ENCODE results near the gene YTHDC1.
A peak's percentile ranks its signal among the peaks of the same experiment; 100 is the strongest.

The YTHDC1 gene

GRCh38 chr4:68359508-68359907 lies 9.6 kb upstream of the YTHDC1 start:
- Histone ChIP-seq H3K4me1 (ENCODE audit: control insufficient read depth, insufficient read depth, low read length, unreplicated experiment) (peaks cover 10% of the 10 kb centered on the region), H3K27me3 (ENCODE audit: insufficient read depth, low read length) (no peaks in the 10 kb centered on the region), H3K4me3 (ENCODE audit: low read depth, low read length) (no peak overlapping the region), H3K36me3 (ENCODE audit: insufficient read depth, low read length) (no peaks in the 10 kb centered on the region), H3K27ac (ENCODE audit: low read depth, low read length) (no peak overlapping the region), H2AFZ (ENCODE audit: low read length, unreplicated experiment) (peak overlapping the region; percentile 77), H3K79me2 (ENCODE audit: control insufficient read depth, insufficient read depth, low read length, unreplicated experiment) (no peaks in the 10 kb centered on the region)

- no peaks in the 10 kb centered on the region for H3K79me2 ChIP-seq (ENCODE audit: control insufficient read depth, insufficient read depth, low read length, unreplicated experiment)
- peaks cover 10% of the 10 kb centered on the region for H3K4me1 ChIP-seq (ENCODE audit: control insufficient read depth, insufficient read depth, low read length, unreplicated experiment)
- no peak overlapping the region for H3K4me3 ChIP-seq (ENCODE audit: low read depth, low read length)
- no peak overlapping the region for H3K27ac ChIP-seq (ENCODE audit: low read depth, low read length)
- H2AFZ ChIP-seq (ENCODE audit: low read length, unreplicated experiment): peak overlapping the region; percentile 77
- no peaks in the 10 kb centered on the region for H3K36me3 ChIP-seq (ENCODE audit: insufficient read depth, low read length)
- no peaks in the 10 kb centered on the region for H3K27me3 ChIP-seq (ENCODE audit: insufficient read depth, low read length)
Measured at GRCh38 chr4:68358988-68359387, 9.1 kb upstream of the YTHDC1 start.

GRCh38 chr4:68352791-68353190 lies 2.9 kb upstream of the YTHDC1 start:
- H3K27ac ChIP-seq (ENCODE audit: low read depth, low read length): no peak overlapping the region
- H3K4me1 ChIP-seq (ENCODE audit: control insufficient read depth, insufficient read depth, low read length, unreplicated experiment): peaks cover 3% of the 10 kb centered on the region
- H2AFZ ChIP-seq (ENCODE audit: low read length, unreplicated experiment): no peak overlapping the region
- peaks cover 20% of the 10 kb centered on the region for H3K79me2 ChIP-seq (ENCODE audit: control insufficient read depth, insufficient read depth, low read length, unreplicated experiment)
- no peaks in the 10 kb centered on the region for H3K27me3 ChIP-seq (ENCODE audit: insufficient read depth, low read length)
- H3K36me3 ChIP-seq (ENCODE audit: insufficient read depth, low read length): no peaks in the 10 kb centered on the region
- no peak overlapping the region for H3K4me3 ChIP-seq (ENCODE audit: low read depth, low read length)

- Histone ChIP-seq H3K27me3 (ENCODE audit: insufficient read depth, low read length) (no peaks in the 10 kb centered on the region), H3K36me3 (ENCODE audit: insufficient read depth, low read length) (no peaks in the 10 kb centered on the region), H3K27ac (ENCODE audit: low read depth, low read length) (peak overlapping the region; percentile 87), H3K4me3 (ENCODE audit: low read depth, low read length) (peak overlapping the region; percentile 90), H2AFZ (ENCODE audit: low read length, unreplicated experiment) (no peak overlapping the region), H3K4me1 (ENCODE audit: control insufficient read depth, insufficient read depth, low read length, unreplicated experiment) (peaks cover 13% of the 10 kb centered on the region), H3K79me2 (ENCODE audit: control insufficient read depth, insufficient read depth, low read length, unreplicated experiment) (peaks cover 55% of the 10 kb centered on the region)
Measured at GRCh38 chr4:68349279-68349648, 626 bp downstream of the YTHDC1 start.

- Histone ChIP-seq H3K4me3 (ENCODE audit: low read depth, low read length) (peak overlapping the region; percentile 90), H3K27ac (ENCODE audit: low read depth, low read length) (peak overlapping the region; percentile 87; the same call in 1 of the 2 replicates), H3K4me1 (ENCODE audit: control insufficient read depth, insufficient read depth, low read length, unreplicated experiment) (peaks cover 13% of the 10 kb centered on the region), H3K36me3 (ENCODE audit: insufficient read depth, low read length) (no peaks in the 10 kb centered on the region), H3K79me2 (ENCODE audit: control insufficient read depth, insufficient read depth, low read length, unreplicated experiment) (peaks cover 62% of the 10 kb centered on the region), H2AFZ (ENCODE audit: low read length, unreplicated experiment) (no peak overlapping the region), H3K27me3 (ENCODE audit: insufficient read depth, low read length) (no peaks in the 10 kb centered on the region)
Measured at GRCh38 chr4:68348577-68348976, 1.3 kb downstream of the YTHDC1 start.

- peaks cover 13% of the 10 kb centered on the region for H3K4me1 ChIP-seq (ENCODE audit: control insufficient read depth, insufficient read depth, low read length, unreplicated experiment)
- H3K36me3 ChIP-seq (ENCODE audit: insufficient read depth, low read length): no peaks in the 10 kb centered on the region
- H3K79me2 ChIP-seq (ENCODE audit: control insufficient read depth, insufficient read depth, low read length, unreplicated experiment): peaks cover 68% of the 10 kb centered on the region
- H3K27me3 ChIP-seq (ENCODE audit: insufficient read depth, low read length): no peaks in the 10 kb centered on the region
- no peak overlapping the region for H2AFZ ChIP-seq (ENCODE audit: low read length, unreplicated experiment)
- H3K4me3 ChIP-seq (ENCODE audit: low read depth, low read length): peak overlapping the region; percentile 90
- H3K27ac ChIP-seq (ENCODE audit: low read depth, low read length): no peak overlapping the region
Measured at GRCh38 chr4:68347845-68348244, 2.0 kb downstream of the YTHDC1 start.

- Histone ChIP-seq H2AFZ (ENCODE audit: low read length, unreplicated experiment) (no peak overlapping the region), H3K79me2 (ENCODE audit: control insufficient read depth, insufficient read depth, low read length, unreplicated experiment) (peaks cover 82% of the 10 kb centered on the region), H3K4me1 (ENCODE audit: control insufficient read depth, insufficient read depth, low read length, unreplicated experiment) (peaks cover 13% of the 10 kb centered on the region), H3K27me3 (ENCODE audit: insufficient read depth, low read length) (no peaks in the 10 kb centered on the region), H3K4me3 (ENCODE audit: low read depth, low read length) (no peak overlapping the region), H3K36me3 (ENCODE audit: insufficient read depth, low read length) (no peaks in the 10 kb centered on the region), H3K27ac (ENCODE audit: low read depth, low read length) (no peak overlapping the region)
Measured at GRCh38 chr4:68346461-68346860, 3.4 kb downstream of the YTHDC1 start.

GRCh38 chr4:68344785-68345184 lies 5.1 kb downstream of the YTHDC1 start:
- H3K4me3 ChIP-seq (ENCODE audit: low read depth, low read length): no peak overlapping the region
- H3K27me3 ChIP-seq (ENCODE audit: insufficient read depth, low read length): no peaks in the 10 kb centered on the region
- no peaks in the 10 kb centered on the region for H3K36me3 ChIP-seq (ENCODE audit: insufficient read depth, low read length)
- H3K79me2 ChIP-seq (ENCODE audit: control insufficient read depth, insufficient read depth, low read length, unreplicated experiment): peaks cover 96% of the 10 kb centered on the region
- no peak overlapping the region for H2AFZ ChIP-seq (ENCODE audit: low read length, unreplicated experiment)
- H3K4me1 ChIP-seq (ENCODE audit: control insufficient read depth, insufficient read depth, low read length, unreplicated experiment): peaks cover 13% of the 10 kb centered on the region
- H3K27ac ChIP-seq (ENCODE audit: low read depth, low read length): no peak overlapping the region

GRCh38 chr4:68344049-68344448 lies 5.8 kb downstream of the YTHDC1 start:
- Histone ChIP-seq H3K36me3 (ENCODE audit: insufficient read depth, low read length) (no peaks in the 10 kb centered on the region), H2AFZ (ENCODE audit: low read length, unreplicated experiment) (no peak overlapping the region), H3K4me1 (ENCODE audit: control insufficient read depth, insufficient read depth, low read length, unreplicated experiment) (peaks cover 13% of the 10 kb centered on the region), H3K27ac (ENCODE audit: low read depth, low read length) (no peak overlapping the region), H3K27me3 (ENCODE audit: insufficient read depth, low read length) (no peaks in the 10 kb centered on the region), H3K79me2 (ENCODE audit: control insufficient read depth, insufficient read depth, low read length, unreplicated experiment) (peaks cover 96% of the 10 kb centered on the region), H3K4me3 (ENCODE audit: low read depth, low read length) (no peak overlapping the region)

- no peaks in the 10 kb centered on the region for H3K27me3 ChIP-seq (ENCODE audit: insufficient read depth, low read length)
- H3K4me1 ChIP-seq (ENCODE audit: control insufficient read depth, insufficient read depth, low read length, unreplicated experiment): peaks cover 3% of the 10 kb centered on the region
- H2AFZ ChIP-seq (ENCODE audit: low read length, unreplicated experiment): no peak overlapping the region
- H3K4me3 ChIP-seq (ENCODE audit: low read depth, low read length): no peak overlapping the region
- H3K36me3 ChIP-seq (ENCODE audit: insufficient read depth, low read length): no peaks in the 10 kb centered on the region
- H3K79me2 ChIP-seq (ENCODE audit: control insufficient read depth, insufficient read depth, low read length, unreplicated experiment): peaks cover 90% of the 10 kb centered on the region
- H3K27ac ChIP-seq (ENCODE audit: low read depth, low read length): peak overlapping the region; percentile 3; the same call in 1 of the 2 replicates
Measured at GRCh38 chr4:68342134-68342533, 7.8 kb downstream of the YTHDC1 start.

- Histone ChIP-seq H3K79me2 (ENCODE audit: control insufficient read depth, insufficient read depth, low read length, unreplicated experiment) (peaks cover 66% of the 10 kb centered on the region), H2AFZ (ENCODE audit: low read length, unreplicated experiment) (no peak overlapping the region), H3K4me3 (ENCODE audit: low read depth, low read length) (no peak overlapping the region), H3K27me3 (ENCODE audit: insufficient read depth, low read length) (no peaks in the 10 kb centered on the region), H3K36me3 (ENCODE audit: insufficient read depth, low read length) (peaks cover 6% of the 10 kb centered on the region; the same call in 1 of the 2 replicates), H3K27ac (ENCODE audit: low read depth, low read length) (no peak overlapping the region), H3K4me1 (ENCODE audit: control insufficient read depth, insufficient read depth, low read length, unreplicated experiment) (no peaks in the 10 kb centered on the region)
Measured at GRCh38 chr4:68338625-68339024, 11.3 kb downstream of the YTHDC1 start.

All from ACC112 (cell line).